DMS153 (cell line): ENCODE data around the gene OCIAD2.
"Not testable (repeated sequence)": the region's sequence is repeated elsewhere in the genome, so short reads cannot be mapped to it uniquely, and the experiment has no call there.

ENCODE experiments used
- DNase-seq: peaks from one replicate; lab custom pipeline; 2025; lab: John Stamatoyannopoulos, UW

OCIAD2 gene

DNA sequence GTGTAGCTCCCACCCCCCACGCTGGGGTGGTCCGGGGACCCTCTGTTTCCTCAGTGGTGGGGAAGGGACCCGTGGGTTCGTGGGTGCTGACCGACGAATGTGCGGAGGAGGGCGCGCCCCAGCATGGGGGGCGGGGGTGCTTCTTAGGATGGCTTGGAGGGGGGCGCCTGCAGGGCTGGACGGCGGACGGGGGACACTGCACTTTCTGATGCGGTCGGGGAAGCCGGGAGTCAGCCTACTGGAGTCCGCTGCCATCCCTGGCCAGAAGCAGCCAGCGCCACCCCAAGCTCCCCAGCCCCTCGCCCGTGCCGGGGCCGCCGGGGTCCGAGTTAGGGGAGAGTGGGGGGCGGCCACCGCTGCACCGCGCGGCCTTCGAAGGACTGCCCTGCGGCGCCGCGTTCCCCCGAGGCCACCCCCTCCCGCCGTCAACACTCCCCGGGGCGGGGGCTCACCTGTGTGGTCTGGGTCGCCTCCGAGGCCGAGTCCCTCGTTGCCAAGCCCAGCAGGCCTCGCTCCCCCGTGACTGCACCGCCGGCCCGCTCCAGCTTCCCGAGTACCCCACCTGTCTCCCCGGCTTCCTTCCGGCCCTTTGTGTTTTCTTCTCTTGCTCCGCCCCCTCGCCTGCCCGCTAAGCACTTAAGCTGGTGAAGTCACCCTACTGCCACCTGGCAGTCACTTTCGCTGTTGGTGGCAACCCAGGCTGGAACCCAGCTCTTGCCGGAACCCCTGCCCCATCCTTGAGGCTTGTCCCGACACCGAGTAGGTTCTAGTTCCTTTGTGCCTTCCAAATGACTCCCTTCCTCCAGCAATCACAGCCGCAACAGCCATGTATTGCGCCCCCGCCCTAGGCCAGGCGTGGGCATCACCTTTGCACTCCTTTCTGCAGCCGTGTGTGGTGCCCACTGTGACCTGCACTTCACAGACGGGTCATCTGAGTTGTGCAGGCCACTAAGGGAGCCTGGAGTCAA, at the start of gene OCIAD2:
TSS of gene OCIAD2 (minus strand) at position 569 of the 968 bp plus-strand sequence. CDS start 2,225 bp downstream, outside the sequence.
- peak; percentile 32 for DNase-seq

- DNase-seq, result no peak
Observed at GRCh38 chr4:48954314-48954713, 47.7 kb upstream of the OCIAD2 start.

GRCh38 chr4:48949518-48950219, 43.1 kb upstream of the OCIAD2 start:
- DNase-seq, result no peak

GRCh38 chr4:48949086-48949485, 42.5 kb upstream of the OCIAD2 start:
- no peak for DNase-seq

DNA sequence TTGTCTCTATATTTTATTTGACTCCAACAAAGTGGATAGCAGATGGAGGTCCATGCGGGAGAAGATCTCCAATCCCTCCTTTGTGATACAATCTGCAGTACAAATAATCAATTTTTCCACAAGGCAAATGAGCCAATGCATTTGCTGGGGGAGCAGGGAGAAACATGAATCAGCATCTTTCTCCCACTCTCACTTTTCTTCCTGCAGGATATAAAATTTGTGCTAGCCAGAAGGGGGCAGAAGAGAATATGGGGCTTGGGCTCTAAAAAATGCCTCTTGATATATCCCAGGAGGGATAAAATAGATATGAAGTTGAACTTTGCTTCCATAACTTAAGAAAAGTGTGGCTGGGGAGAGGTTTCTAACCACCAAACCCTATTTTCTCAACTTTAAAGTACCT, 41.2 kb upstream of the OCIAD2 start:
- no peak for DNase-seq

DNA sequence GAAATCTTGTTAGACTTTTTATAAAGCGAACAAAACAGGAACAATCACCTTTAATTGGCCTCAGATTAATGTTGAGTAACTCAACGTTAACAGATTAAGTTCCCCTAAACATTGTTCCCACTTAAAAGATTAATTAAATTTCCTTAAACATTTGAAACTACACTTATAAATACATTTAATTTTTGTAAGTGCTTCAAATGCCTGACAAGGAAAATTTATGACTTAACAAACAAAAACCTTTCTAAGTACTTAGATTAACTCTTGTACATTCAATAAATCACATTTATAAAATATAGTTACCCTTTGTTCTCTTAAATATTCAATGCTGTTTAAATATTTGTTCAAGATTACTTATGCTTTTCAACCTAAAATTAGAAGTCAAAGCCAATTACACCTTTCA, 39.4 kb upstream of the OCIAD2 start:
- DNase-seq, result no peak

DNA sequence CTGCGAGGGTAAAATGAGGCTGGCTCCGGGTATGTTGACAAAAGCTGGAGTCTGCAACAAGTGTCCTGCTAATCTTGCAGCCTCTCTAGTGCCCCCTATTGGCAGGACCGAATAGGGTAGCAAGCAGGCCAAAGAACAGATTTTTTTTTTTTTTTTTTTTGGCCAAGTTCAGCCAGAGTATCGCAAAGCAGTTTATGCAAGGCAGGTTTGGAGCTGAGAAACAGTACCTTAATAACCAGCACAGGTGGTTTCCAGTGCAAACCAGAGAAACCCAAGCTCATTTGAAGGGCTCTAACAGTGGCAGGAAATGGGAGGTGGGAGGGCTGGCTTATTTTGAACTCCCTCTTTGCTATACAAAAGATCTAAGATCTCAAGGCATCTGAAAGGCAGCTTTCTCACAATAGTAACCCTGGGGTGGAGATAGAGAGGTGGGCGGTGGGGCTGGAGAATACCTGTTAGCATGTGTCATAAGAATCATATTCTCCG, 38.2 kb upstream of the OCIAD2 start:
- no peak for DNase-seq

- DNase-seq, result no peak
Observed at GRCh38 chr4:48944252-48944651, 37.7 kb upstream of the OCIAD2 start.

DNA sequence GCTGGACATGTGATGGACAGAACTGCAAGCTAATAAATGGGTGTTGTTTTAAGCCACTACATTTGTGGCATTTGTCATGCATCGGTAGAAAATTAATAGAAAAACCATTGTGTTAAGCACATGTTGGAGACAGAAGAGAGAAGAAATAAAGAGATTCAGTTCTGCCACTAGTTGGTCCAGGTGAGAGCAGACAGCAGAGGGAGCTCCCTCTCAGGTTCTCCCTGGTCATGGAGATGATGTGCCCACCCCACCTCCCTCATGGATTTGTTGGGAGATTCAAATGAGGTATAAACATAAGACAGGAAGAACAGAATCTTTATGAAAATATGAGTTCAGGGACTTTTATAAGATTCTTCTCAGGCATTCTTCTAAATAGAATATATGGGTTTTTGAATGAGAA, 36.8 kb upstream of the OCIAD2 start:
- no peak for DNase-seq

GRCh38 chr4:48939785-48940184, 33.2 kb upstream of the OCIAD2 start:
- DNase-seq, result no peak

DNA sequence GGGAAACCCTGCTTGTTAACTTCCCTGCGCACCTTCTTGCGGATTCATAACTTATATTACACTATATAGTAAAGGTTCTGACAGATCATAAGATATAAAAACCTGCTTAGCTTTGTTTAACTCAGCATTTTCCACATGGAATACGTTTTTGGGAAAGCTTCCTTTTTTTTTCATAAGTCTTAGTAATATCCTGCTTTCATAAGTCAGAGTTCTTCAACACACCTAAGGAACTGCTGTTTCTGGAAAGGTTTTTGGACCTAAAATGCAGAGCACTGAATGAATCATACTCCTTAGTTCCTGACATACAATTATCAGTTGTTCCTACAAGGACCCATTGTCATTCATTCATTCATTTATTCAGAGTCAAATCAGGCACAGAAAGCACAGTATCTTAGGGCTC, 32.3 kb upstream of the OCIAD2 start:
- DNase-seq, result no peak

- DNase-seq, result no peak
Observed at GRCh38 chr4:48937033-48937432, 30.5 kb upstream of the OCIAD2 start.

DNA sequence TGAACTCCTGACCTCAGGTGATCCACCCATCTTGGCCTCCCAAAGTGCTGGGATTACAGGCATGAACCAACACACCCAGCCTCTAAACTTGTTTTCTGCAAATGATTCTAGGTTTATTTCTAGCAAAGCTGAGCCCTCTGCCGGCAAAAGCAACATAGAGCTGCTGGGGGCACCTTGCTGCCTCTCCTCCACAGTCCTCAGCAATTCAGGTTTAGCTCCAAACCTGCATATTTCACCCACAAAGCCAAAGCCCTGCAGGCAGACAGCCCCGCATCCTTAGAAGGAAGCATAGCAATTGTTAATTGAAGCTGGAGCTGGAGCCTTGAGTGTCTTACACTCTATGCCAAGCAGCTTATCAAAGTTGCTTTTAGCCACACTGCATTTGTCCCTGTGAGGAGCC, 24.9 kb upstream of the OCIAD2 start:
- DNase-seq, result no peak

DNA sequence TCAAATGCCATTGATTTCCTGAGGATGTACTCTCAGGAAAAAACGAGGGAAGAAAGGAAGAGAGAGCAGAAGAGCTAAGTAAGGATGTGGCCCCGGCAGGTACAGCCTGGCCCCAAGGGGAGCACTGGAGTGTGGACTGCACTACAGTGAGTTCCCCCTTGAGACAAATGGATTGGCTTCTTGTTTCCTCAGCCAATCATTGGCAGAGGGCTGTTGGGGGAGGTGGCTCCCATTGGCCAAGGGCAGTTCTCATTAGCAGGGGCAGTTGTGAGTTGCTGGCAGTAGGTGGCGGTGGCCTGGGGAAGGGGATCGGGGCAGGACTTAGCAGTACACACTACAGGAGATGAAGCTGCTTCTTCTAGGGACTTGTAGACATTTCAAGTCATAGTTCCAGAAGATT, 24.1 kb upstream of the OCIAD2 start:
- DNase-seq, result no peak

GRCh38 chr4:48924416-48924815, 17.8 kb upstream of the OCIAD2 start:
- DNase-seq, result no peak

DNA sequence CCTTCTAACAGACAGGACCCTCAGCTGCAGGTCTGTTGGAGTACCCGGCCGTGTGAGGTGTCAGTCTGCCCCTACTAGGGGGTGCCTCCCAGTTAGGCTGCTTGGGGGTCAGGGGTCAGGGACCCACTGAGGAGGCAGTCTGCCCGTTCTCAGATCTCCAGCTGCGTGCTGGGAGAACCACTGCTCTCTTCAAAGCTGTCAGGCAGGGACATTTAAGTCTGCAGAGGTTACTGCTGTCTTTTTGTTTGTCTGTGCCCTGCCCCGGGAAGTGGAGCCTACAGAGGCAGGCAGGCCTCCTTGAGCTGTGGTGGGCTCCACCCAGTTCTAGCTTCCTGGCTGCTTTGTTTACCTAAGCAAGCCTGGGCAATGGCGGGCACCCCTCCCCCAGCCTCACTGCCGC, 16.5 kb upstream of the OCIAD2 start:
- DNase-seq, result not testable (repeated sequence)

DNA sequence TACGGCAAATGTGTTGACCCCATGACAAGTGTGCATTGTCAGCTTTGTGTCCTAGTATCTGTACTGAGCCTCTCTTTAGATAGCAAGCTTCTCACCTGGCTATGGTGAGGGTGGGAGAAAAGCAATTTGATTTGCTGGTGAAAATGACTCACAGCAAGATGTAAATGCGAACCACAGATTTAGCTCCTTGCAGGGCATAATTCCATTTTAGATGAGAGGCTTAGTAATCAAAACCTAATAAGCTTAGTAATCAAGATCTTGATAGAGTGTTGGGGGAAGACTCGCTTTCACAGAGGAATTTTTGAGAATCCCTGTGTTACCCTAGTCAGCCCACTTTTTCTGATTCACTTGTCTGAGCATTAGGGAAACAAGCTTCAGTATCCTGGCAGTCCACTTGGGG, 7.7 kb upstream of the OCIAD2 start:
- no peak for DNase-seq

- DNase-seq, result no peak
Observed at GRCh38 chr4:48913346-48913745, 6.8 kb upstream of the OCIAD2 start.

GRCh38 chr4:48912349-48912748, 5.8 kb upstream of the OCIAD2 start:
- no peak for DNase-seq

DNA sequence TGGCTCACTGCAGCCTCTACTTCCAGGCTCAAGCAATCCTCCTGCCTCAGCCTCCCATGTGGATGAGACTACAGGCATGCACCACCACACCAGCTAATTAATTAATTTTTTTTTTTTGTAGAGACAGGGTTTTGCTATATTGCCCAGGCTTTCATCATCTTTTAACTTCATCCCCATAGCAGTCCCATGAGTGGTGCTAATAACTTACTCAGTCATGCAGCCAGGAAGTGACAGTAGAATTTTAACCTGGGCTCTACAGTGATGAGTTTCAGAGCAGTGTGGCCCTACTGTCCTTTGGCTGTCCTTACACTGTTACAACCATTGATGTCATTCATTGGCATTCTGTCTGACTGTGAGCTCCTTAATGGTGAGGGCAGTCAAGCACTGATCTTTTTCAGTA, 3.9 kb upstream of the OCIAD2 start:
- no peak for DNase-seq

GRCh38 chr4:48909697-48910096, 3.1 kb upstream of the OCIAD2 start:
- no peak for DNase-seq

GRCh38 chr4:48908687-48909086, 2.1 kb upstream of the OCIAD2 start:
- DNase-seq, result no peak
